Stimulated activated CD4-positive, alpha-beta T cell treated with anti-CD3 and anti-CD28 coated beads, Interleukin-2, amount 100 ng/mL, for 48 hours (primary cell): Measurements from ENCODE around the gene LGR5.
"Not testable (repeated sequence)": the region's sequence is repeated elsewhere in the genome, so short reads cannot be mapped to it uniquely, and the experiment has no call there.

Source experiments
- DNase-seq, 2 donors: peaks; one replicate each; pipeline ENCODE4 v3.0.0-alpha.2; 2020

Gene LGR5

GRCh38 chr12:71556448-71556847 lies 116.8 kb downstream of the LGR5 start:
- DNase-seq: no peak

GRCh38 chr12:71556875-71557274 lies 117.3 kb downstream of the LGR5 start:
- no peak for DNase-seq

GRCh38 chr12:71558445-71558844 lies 118.8 kb downstream of the LGR5 start:
- no peak for DNase-seq

- no peak for DNase-seq
Measured at GRCh38 chr12:71562676-71563595, 123.3 kb downstream of the LGR5 start.

- no peak for DNase-seq
Measured at GRCh38 chr12:71565535-71565934, 125.9 kb downstream of the LGR5 start.

- no peak for DNase-seq
Measured at GRCh38 chr12:71566655-71567054, 127.1 kb downstream of the LGR5 start.

- DNase-seq: no peak
Measured at GRCh38 chr12:71567537-71567936, 127.9 kb downstream of the LGR5 start.

GRCh38 chr12:71569885-71570284 lies 130.3 kb downstream of the LGR5 start:
- DNase-seq: not testable (repeated sequence)

- no peak for DNase-seq
Measured at GRCh38 chr12:71576496-71576895, 136.9 kb downstream of the LGR5 start.

GRCh38 chr12:71578694-71579258 lies 139.2 kb downstream of the LGR5 start:
- no peak for DNase-seq

GRCh38 chr12:71581206-71581605 lies 141.6 kb downstream of the LGR5 start:
- no peak for DNase-seq

- no peak for DNase-seq
Measured at GRCh38 chr12:71582925-71583324, 143.3 kb downstream of the LGR5 start.

GRCh38 chr12:71584356-71584755 lies 144.8 kb downstream of the LGR5 start:
- DNase-seq: no peak

GRCh38 chr12:71585218-71585617 lies 145.6 kb downstream of the LGR5 start:
- no peak for DNase-seq

GRCh38 chr12:71587012-71587411 lies 147.4 kb downstream of the LGR5 start:
- no peak for DNase-seq

GRCh38 chr12:71589478-71589881 lies 149.9 kb downstream of the LGR5 start:
- no peak for DNase-seq

- no peak for DNase-seq
Measured at GRCh38 chr12:71591601-71592000, 152.0 kb downstream of the LGR5 start.

GRCh38 chr12:71592841-71593240 lies 153.2 kb downstream of the LGR5 start:
- no peak for DNase-seq

GRCh38 chr12:71594214-71594948 lies 154.8 kb downstream of the LGR5 start:
- no peak for DNase-seq

- no peak for DNase-seq
Measured at GRCh38 chr12:71599210-71599609, 159.6 kb downstream of the LGR5 start.

GRCh38 chr12:71601546-71601945 lies 161.9 kb downstream of the LGR5 start:
- DNase-seq: no peak

GRCh38 chr12:71602761-71603577 lies 163.4 kb downstream of the LGR5 start:
- DNase-seq: no peak

GRCh38 chr12:71605039-71605438 lies 165.4 kb downstream of the LGR5 start:
- no peak for DNase-seq
